ENCODE data around the gene PHLDA2.

The PHLDA2 gene

DNA sequence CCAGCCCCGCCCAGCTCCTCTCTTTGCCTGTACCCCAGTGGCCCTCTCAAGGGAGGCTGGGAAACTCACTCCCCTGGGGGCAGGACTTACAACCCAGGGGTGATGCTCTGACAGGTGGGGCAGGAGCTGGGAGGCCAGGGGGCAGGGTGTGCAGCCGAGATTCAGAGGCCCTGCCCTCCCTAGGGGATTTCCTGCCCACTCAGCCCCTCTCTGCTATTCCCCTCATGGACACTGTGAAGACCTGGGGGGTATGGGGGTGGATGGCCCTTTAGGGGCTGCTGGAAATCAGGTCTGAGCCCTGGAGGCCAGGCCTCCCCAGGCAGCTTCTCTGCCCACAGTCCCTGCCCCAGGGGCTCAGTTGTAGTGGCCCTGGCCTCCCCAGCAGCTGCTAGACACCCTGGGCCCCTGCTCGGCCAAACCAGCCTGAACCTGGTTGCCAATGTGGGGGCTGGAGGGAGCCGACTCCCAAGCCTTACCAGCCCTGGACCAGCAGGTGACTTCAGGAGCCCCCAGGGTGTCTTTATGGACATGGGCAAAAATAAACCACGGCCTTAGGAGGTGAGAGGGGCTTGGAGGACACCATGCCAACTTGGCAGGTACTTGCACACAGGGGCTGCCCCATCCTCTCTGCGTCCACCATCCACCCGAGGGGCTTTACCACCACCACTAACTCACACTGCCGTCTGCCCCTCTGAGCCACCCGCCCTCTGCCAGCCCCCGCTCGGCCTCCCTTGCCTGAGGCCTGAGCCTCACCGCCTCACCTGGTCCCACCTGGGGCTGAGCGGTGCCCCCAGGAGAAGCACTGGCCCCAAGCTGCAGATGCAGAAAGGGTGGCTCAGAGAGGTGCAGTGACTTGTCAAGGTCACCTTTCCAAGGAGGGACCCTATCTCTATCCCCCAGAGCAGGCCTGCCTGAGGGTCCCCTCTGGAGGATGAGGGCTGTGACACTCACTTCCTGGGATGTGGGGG lies 2.8 kb upstream of the PHLDA2 start:
- Histone ChIP-seq H3K4ac (ENCODE audit: low read length) (no peak overlapping the region), H3K79me1 (ENCODE audit: low read depth, low read length) (no peaks in the 10 kb centered on the region), H3K23ac (ENCODE audit: low read depth, low read length, poor library complexity) (no peak overlapping the region), H3K36me3 (replicated peaks in 1 of 2; ENCODE audit: control insufficient read depth in 2 of 2, insufficient read depth in 2 of 2, low read length in 2 of 2) (no peaks in the 10 kb centered on the region), H3K4me2 (ENCODE audit: insufficient read depth, low read length, poor library complexity, severe bottlenecking) (no peak overlapping the region), H3K9me3 (replicated peaks in 1 of 2; ENCODE audit: control insufficient read depth in 2 of 2, insufficient read depth in 1 of 2, low read depth in 1 of 2, low read length in 2 of 2) (peaks cover 11 to 12% of the 10 kb centered on the region in 2 donors), H3K18ac (ENCODE audit: low read length) (peak overlapping the region; percentile 57), H3K4me1 (ENCODE audit: control insufficient read depth in 2 of 2, insufficient read depth in 1 of 2, low read depth in 1 of 2, low read length in 2 of 2) (peaks cover 6 to 7% of the 10 kb centered on the region in 2 donors), H4K91ac (ENCODE audit: low read depth, low read length, poor library complexity) (no peak overlapping the region), H2AK5ac (ENCODE audit: low read depth, low read length) (peak overlapping the region; percentile 98), H2BK120ac (ENCODE audit: low read depth, low read length) (no peak overlapping the region), H3K4me3 (ENCODE audit: low read length in 2 of 2) (no peak overlapping the region), H2BK5ac (ENCODE audit: low read length) (peak overlapping the region; percentile 75), H4K8ac (ENCODE audit: low read depth, low read length) (no peak overlapping the region), H2BK15ac (ENCODE audit: low read length) (peak overlapping the region; percentile 37), H3K27ac (replicated peaks; ENCODE audit: low read length) (no peak overlapping the region), H3K9ac (ENCODE audit: low read depth, low read length, poor library complexity) (peak overlapping the region; percentile 21), H2AFZ (ENCODE audit: low read length) (no peak overlapping the region), H2BK12ac (ENCODE audit: low read length) (no peak overlapping the region), H3K27me3 (ENCODE audit: control insufficient read depth in 3 of 3, insufficient read depth in 3 of 3, low read depth in 1 of 3, low read length in 3 of 3) (peaks cover 29 to 59% (median 45%) of the 10 kb centered on the region in 3 experiments), H3K14ac (ENCODE audit: low read length) (no peak overlapping the region)
- DNase-seq (ENCODE audit: low spot score), result no peak
- no CpG with 5 or more reads among the region's 13 CpGs for WGBS, 2 donors (ENCODE audit: extremely low coverage in 2 of 2, insufficient read length in 2 of 2, insufficient replicate concordance in 1 of 2)

DNA sequence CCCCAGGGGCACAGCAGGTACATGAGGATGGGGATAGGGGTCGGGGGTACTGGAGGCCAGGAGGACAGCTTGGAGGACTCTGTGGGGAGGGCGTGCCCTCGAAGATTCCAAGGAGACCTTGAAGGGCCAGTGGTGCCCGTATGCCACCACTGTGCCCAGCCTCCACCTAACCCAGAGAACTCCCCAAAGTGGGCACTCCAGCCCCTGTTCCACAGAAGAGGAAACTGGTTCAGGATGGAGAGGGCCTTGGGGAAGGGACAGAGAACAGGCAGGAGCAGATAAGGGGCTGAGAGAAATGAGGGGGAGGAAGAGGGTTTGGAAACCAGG lies 2.2 kb upstream of the PHLDA2 start:
- Histone ChIP-seq H3K9me3 (replicated peaks in 1 of 2; ENCODE audit: control insufficient read depth in 2 of 2, insufficient read depth in 1 of 2, low read depth in 1 of 2, low read length in 2 of 2) (peaks cover 11 to 15% of the 10 kb centered on the region in 2 donors), H2BK15ac (ENCODE audit: low read length) (no peak overlapping the region), H2BK5ac (ENCODE audit: low read length) (peak overlapping the region; percentile 87), H3K27ac (replicated peaks; ENCODE audit: low read length) (no peak overlapping the region), H3K9ac (ENCODE audit: low read depth, low read length, poor library complexity) (peak overlapping the region; percentile 21), H3K4me3 (ENCODE audit: low read length in 2 of 2) (no peak overlapping the region), H3K14ac (ENCODE audit: low read length) (peak overlapping the region; percentile 38), H3K4me1 (ENCODE audit: control insufficient read depth in 2 of 2, insufficient read depth in 1 of 2, low read depth in 1 of 2, low read length in 2 of 2) (peaks cover 6 to 7% of the 10 kb centered on the region in 2 donors), H3K36me3 (replicated peaks in 1 of 2; ENCODE audit: control insufficient read depth in 2 of 2, insufficient read depth in 2 of 2, low read length in 2 of 2) (no peaks in the 10 kb centered on the region), H2AK5ac (ENCODE audit: low read depth, low read length) (peak overlapping the region; percentile 98), H2BK120ac (ENCODE audit: low read depth, low read length) (no peak overlapping the region), H3K4me2 (ENCODE audit: insufficient read depth, low read length, poor library complexity, severe bottlenecking) (no peak overlapping the region), H3K79me1 (ENCODE audit: low read depth, low read length) (no peaks in the 10 kb centered on the region), H2BK12ac (ENCODE audit: low read length) (peak overlapping the region; percentile 90), H3K4ac (ENCODE audit: low read length) (no peak overlapping the region), H4K8ac (ENCODE audit: low read depth, low read length) (no peak overlapping the region), H3K23ac (ENCODE audit: low read depth, low read length, poor library complexity) (no peak overlapping the region), H2AFZ (ENCODE audit: low read length) (no peak overlapping the region), H3K27me3 (ENCODE audit: control insufficient read depth in 3 of 3, insufficient read depth in 3 of 3, low read depth in 1 of 3, low read length in 3 of 3) (peaks cover 29 to 66% (median 50%) of the 10 kb centered on the region in 3 experiments), H3K18ac (ENCODE audit: low read length) (no peak overlapping the region), H4K91ac (ENCODE audit: low read depth, low read length, poor library complexity) (no peak overlapping the region)
- DNase-seq (ENCODE audit: low spot score), result no peak
- WGBS, 2 donors (ENCODE audit: extremely low coverage in 2 of 2, insufficient read length in 2 of 2, insufficient replicate concordance in 1 of 2), result no CpG with 5 or more reads among the region's 4 CpGs

DNA sequence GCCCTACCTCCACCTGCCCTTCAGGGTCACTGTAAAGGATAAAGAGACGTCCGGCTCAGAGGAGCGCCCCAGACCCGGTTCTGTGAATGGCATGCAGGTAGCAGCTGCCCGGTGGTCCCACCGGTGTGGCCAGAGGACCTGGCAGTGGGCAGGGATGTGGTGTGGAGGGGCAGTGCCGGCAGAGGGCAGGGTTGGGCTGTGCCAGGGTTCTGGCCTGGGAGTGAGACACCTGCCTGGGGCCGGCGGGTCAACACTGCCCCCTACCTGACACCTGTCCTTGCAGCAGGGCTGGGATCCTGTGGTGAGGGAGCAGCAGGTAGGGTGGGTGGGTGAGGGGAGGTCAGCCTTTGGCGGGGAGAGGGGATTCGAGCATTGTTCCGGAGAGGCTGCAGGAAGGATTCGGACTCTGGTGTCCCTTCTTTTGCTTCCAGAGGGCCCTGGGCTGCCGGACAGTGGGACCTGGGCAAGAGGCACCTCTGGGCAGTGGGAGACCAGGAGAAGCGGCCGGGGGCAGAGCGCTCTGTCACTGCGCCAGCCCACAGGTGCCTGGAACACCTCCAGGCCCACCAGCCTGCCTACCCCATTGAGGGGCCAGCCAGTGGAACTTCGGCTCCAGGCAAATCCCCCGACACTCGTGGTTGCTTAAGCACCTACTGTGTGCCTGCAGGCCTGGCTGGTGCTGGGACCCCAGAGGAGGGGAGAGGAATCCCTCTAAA lies 1.6 kb upstream of the PHLDA2 start:
- Histone ChIP-seq H2BK5ac (ENCODE audit: low read length) (peak overlapping the region; percentile 87), H2AFZ (ENCODE audit: low read length) (peak overlapping the region; percentile 62), H3K4ac (ENCODE audit: low read length) (no peak overlapping the region), H2BK12ac (ENCODE audit: low read length) (peak overlapping the region; percentile 90), H3K4me2 (ENCODE audit: insufficient read depth, low read length, poor library complexity, severe bottlenecking) (peak overlapping the region; percentile 52), H2AK5ac (ENCODE audit: low read depth, low read length) (peak overlapping the region; percentile 98), H3K36me3 (replicated peaks in 1 of 2; ENCODE audit: control insufficient read depth in 2 of 2, insufficient read depth in 2 of 2, low read length in 2 of 2) (no peaks in the 10 kb centered on the region), H4K8ac (ENCODE audit: low read depth, low read length) (no peak overlapping the region), H3K14ac (ENCODE audit: low read length) (peak overlapping the region; percentile 56), H3K4me1 (ENCODE audit: control insufficient read depth in 2 of 2, insufficient read depth in 1 of 2, low read depth in 1 of 2, low read length in 2 of 2) (peaks cover 6 to 7% of the 10 kb centered on the region in 2 donors), H4K91ac (ENCODE audit: low read depth, low read length, poor library complexity) (no peak overlapping the region), H3K27ac (replicated peaks; ENCODE audit: low read length) (no peak overlapping the region), H3K23ac (ENCODE audit: low read depth, low read length, poor library complexity) (no peak overlapping the region), H2BK15ac (ENCODE audit: low read length) (no peak overlapping the region), H3K4me3 (ENCODE audit: low read length in 2 of 2) (no peak overlapping the region), H3K9ac (ENCODE audit: low read depth, low read length, poor library complexity) (peak overlapping the region; percentile 21), H3K9me3 (replicated peaks in 1 of 2; ENCODE audit: control insufficient read depth in 2 of 2, insufficient read depth in 1 of 2, low read depth in 1 of 2, low read length in 2 of 2) (peaks cover 11 to 15% of the 10 kb centered on the region in 2 donors), H3K27me3 (ENCODE audit: control insufficient read depth in 3 of 3, insufficient read depth in 3 of 3, low read depth in 1 of 3, low read length in 3 of 3) (peaks cover 29 to 66% (median 50%) of the 10 kb centered on the region in 3 experiments), H2BK120ac (ENCODE audit: low read depth, low read length) (no peak overlapping the region), H3K79me1 (ENCODE audit: low read depth, low read length) (no peaks in the 10 kb centered on the region), H3K18ac (ENCODE audit: low read length) (peak overlapping the region; percentile 74)
- peak; percentile 24 for DNase-seq (ENCODE audit: low spot score)
- no CpG with 5 or more reads among the region's 21 CpGs for WGBS, 2 donors (ENCODE audit: extremely low coverage in 2 of 2, insufficient read length in 2 of 2, insufficient replicate concordance in 1 of 2)
